GM21423 (cell line): ENCODE measurements around the gene DARS2.
"Not testable (repeated sequence)": the region's sequence is repeated elsewhere in the genome, so short reads cannot be mapped to it uniquely, and the experiment has no call there.

Experiments
- ATAC-seq: cut with Tn5 transposase; IDR thresholded peaks from one replicate; pipeline ENCODE4 v1.9.1; 2021; ENCODE audit warnings: mild to moderate bottlenecking, moderate library complexity; ENCODE audit not compliant: unreplicated experiment

DARS2 gene

GRCh38 chr1:173824315-173825081, at the start of gene DARS2, which contains the start of gene CENPL:
DARS2 (plus strand) TSS chr1:173824673; CDS start chr1:173825230, 557 bp downstream.
CENPL (minus strand) TSS chr1:173824883; CDS start chr1:173811299, 13,584 bp downstream.
- peak; percentile 87 for ATAC-seq

GRCh38 chr1:173775578-173776226, 48.8 kb upstream of the DARS2 start:
- ATAC-seq, result no peak

GRCh38 chr1:173779936-173780335, 44.5 kb upstream of the DARS2 start:
- no peak for ATAC-seq

GRCh38 chr1:173784997-173785396, 39.5 kb upstream of the DARS2 start:
- ATAC-seq, result no peak

GRCh38 chr1:173789841-173790240, 34.6 kb upstream of the DARS2 start:
- ATAC-seq, result no peak

GRCh38 chr1:173798078-173798477, 26.4 kb upstream of the DARS2 start:
- no peak for ATAC-seq

GRCh38 chr1:173799995-173800394, 24.5 kb upstream of the DARS2 start:
- not testable (repeated sequence) for ATAC-seq

GRCh38 chr1:173802961-173803360, 21.5 kb upstream of the DARS2 start:
- ATAC-seq, result no peak

GRCh38 chr1:173813654-173814053, 10.8 kb upstream of the DARS2 start:
- ATAC-seq, result not testable (repeated sequence)

- ATAC-seq, result no peak
Measured at GRCh38 chr1:173818459-173818858, 6.0 kb upstream of the DARS2 start.

GRCh38 chr1:173821680-173822079, 2.8 kb upstream of the DARS2 start:
- no peak for ATAC-seq

- peak; percentile 34 for ATAC-seq
Measured at GRCh38 chr1:173823781-173824314, 625 bp upstream of the DARS2 start.

GRCh38 chr1:173827611-173828010, 3.1 kb downstream of the DARS2 start:
- no peak for ATAC-seq

GRCh38 chr1:173832748-173833147, 8.3 kb downstream of the DARS2 start:
- no peak for ATAC-seq

GRCh38 chr1:173852105-173852504, 27.6 kb downstream of the DARS2 start:
- no peak for ATAC-seq

- ATAC-seq, result no peak
Measured at GRCh38 chr1:173853074-173853473, 28.6 kb downstream of the DARS2 start.

GRCh38 chr1:173856014-173856413, 31.5 kb downstream of the DARS2 start:
- ATAC-seq, result no peak

GRCh38 chr1:173856903-173857302, 32.4 kb downstream of the DARS2 start:
- no peak for ATAC-seq

- ATAC-seq, result no peak
Measured at GRCh38 chr1:173857363-173857917, 33.0 kb downstream of the DARS2 start.

GRCh38 chr1:173859547-173859946, 35.1 kb downstream of the DARS2 start:
- ATAC-seq, result not testable (repeated sequence)

GRCh38 chr1:173860065-173860464, 35.6 kb downstream of the DARS2 start:
- ATAC-seq, result no peak

- ATAC-seq, result no peak
Measured at GRCh38 chr1:173861731-173862145, 37.3 kb downstream of the DARS2 start.
